Spleen (tissue), 7 donors: ENCODE measurements around the gene ARMC3.

Experiments used
- CTCF ChIP-seq, 11 experiments: fragments of 200-600 bp in 7 of 11; fragments of 450-650 bp in 4 of 11; sonication (generic) in 4 of 11; IDR thresholded peaks in 8 of 11; conservative IDR thresholded peaks in 3 of 11; 1 replicate in 7 of 11; 2 replicates in 4 of 11; pipeline versions ENCODE4 v1.4.0 to v1.8.0; 2016 to 2021; ENCODE audit warnings: antibody characterized with exemption in 11 of 11, inconsistent platforms in 4 of 11, mild to moderate bottlenecking in 1 of 11
- POLR2A ChIP-seq, 3 donors: fragments of 450-650 bp; IDR thresholded peaks; one replicate each; pipeline ENCODE4 v1.5.1; 2017; ENCODE audit warnings: antibody characterized with exemption in 3 of 3, mild to moderate bottlenecking in 1 of 3
- POLR2AphosphoS5 ChIP-seq, 3 donors: sonication (generic); formaldehyde crosslinking; IDR thresholded peaks; one replicate each; pipeline ENCODE4 v1.5.1; 2017; ENCODE audit warnings: antibody characterized with exemption in 3 of 3
- donor health status: DM: no; HTN: no; CAD: no; lungs with moderate emphysema.
- donor health status: DM: no; HTN: no; CAD: no.
- donor health status: DM: no; HTN: no; CAD: no.

DNA sequence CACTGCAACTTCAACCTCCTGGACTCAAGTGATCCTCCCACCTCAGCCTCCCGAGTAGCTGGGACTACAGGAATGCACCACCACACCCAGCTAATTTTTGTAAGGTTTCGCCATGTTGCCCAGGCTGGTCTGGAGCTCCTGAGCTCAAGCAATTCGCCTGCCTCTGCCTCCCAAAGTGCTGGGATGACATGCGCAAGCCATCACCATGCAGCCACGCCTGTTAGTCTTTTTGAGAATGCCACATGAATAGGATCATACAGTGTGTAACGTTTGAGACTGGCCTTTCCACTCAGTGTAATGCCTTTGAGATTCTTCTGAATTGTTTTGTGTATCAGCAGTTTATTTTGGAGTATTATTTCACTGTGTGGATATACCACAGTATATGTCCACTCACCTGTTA, 91.8 kb downstream of the ARMC3 start:
- TF ChIP-seq POLR2A (IDR thresholded peaks at IDR 0.05) (no peak), CTCF (IDR thresholded peaks at IDR 0.05 in 8 of 11, conservative IDR thresholded peaks at IDR 0.05 in 3 of 11) (no peak), POLR2AphosphoS5 (IDR thresholded peaks at IDR 0.05) (no peak)
